HCT116 (cell line): ENCODE measurements around the gene INKA1. TPM values are rescaled to one million over a fixed set of nuclear protein-coding genes. Genes with fewer than 3 reads are reported as not detected.

Source experiments
- ATAC-seq: fragments of 200-7000 bp; cut with Tn5 transposase; 2 replicates; pipeline ENCODE4 v1.9.1; 2020; ENCODE audit warnings: mild to moderate bottlenecking, moderate library complexity
- BruUV-seq: library from RNA; stranded (reverse); fragments of 400-500 nt; replicated peaks from 2 replicates; lab custom pipeline; 2021; lab: Mats Ljungman, UMichigan
- CTCF ChIA-PET: fragments of 300-600 bp; sonication (Branson Sonifier 250); formaldehyde crosslinking; loops from one replicate; lab custom pipeline; 2021; ENCODE audit warnings: antibody characterized with exemption; lab: Charles Lee
- POLR2A ChIA-PET: fragments of 300-600, 350-600 bp; sonication (Branson Sonifier 250); formaldehyde crosslinking; loops from one replicate; lab custom pipeline; 2021; ENCODE audit warnings: antibody characterized with exemption; lab: Charles Lee
- RAD21 ChIA-PET, 2 experiments: fragments of 300-600 bp; sonication (Branson Sonifier 250); formaldehyde crosslinking; loops; one replicate each; lab custom pipeline; 2023; ENCODE audit warnings: low total read pairs in 2 of 2; ENCODE audit not compliant: uncharacterized antibody in 2 of 2, unreplicated experiment in 2 of 2, low non-redundant PET in 1 of 2; lab: Charles Lee
- DNase-seq: peaks from one replicate; pipeline ENCODE4 v3.0.0-alpha.2; 2010; ENCODE audit warnings: low read depth, low spot score
- H2AFZ ChIP-seq: fragments of 200-600 bp; shearing (Covaris generic), sonication (generic); 2 replicates; pipeline ENCODE4 v1.6.1; 2017; ENCODE audit warnings: low read depth, mixed run types, mixed read lengths, antibody characterized with exemption, low read length; ENCODE audit not compliant: poor library complexity, severe bottlenecking
- H3K27ac ChIP-seq: 2 replicates; pipeline ENCODE4 v1.5.1; 2012; ENCODE audit warnings: low read depth, low read length
- H3K27me3 ChIP-seq: fragments of 200-600 bp; sonication (generic); 2 replicates; pipeline ENCODE4 v1.6.1; 2016; ENCODE audit warnings: mixed run types, low read length, mixed read lengths; ENCODE audit not compliant: insufficient read depth
- H3K36me3 ChIP-seq, 2 experiments: fragments of 200-500 bp in 1 of 2; fragments of 200-600 bp in 1 of 2; sonication (Bioruptor generic) in 1 of 2; sonication (generic) in 1 of 2; 2 replicates each; pipeline versions ENCODE4 v1.5.1 to v1.6.1; 2014 to 2016; ENCODE audit warnings: low read length in 2 of 2, inconsistent platforms in 1 of 2, mixed read lengths in 1 of 2, mixed run types in 1 of 2; ENCODE audit not compliant: insufficient read depth in 2 of 2, control insufficient read depth in 1 of 2
- H3K4me1 ChIP-seq, 2 experiments: fragments of 200-600 bp in 1 of 2; sonication (generic) in 1 of 2; 2 replicates each; pipeline versions ENCODE4 v1.5.1 to v1.6.1; 2012 to 2017; ENCODE audit warnings: low read length in 2 of 2, inconsistent platforms in 1 of 2, mild to moderate bottlenecking in 1 of 2, mixed read lengths in 1 of 2, mixed run types in 1 of 2, moderate library complexity in 1 of 2; ENCODE audit not compliant: insufficient read depth in 2 of 2, control insufficient read depth in 1 of 2
- H3K4me2 ChIP-seq: fragments of 200-600 bp; sonication (generic); 2 replicates; pipeline ENCODE4 v1.6.1; 2017; ENCODE audit warnings: mixed run types, low read length, mixed read lengths
- H3K4me3 ChIP-seq, 2 experiments: fragments of 200-600 bp in 1 of 2; sonication (generic) in 1 of 2; replicated peaks in 1 of 2; 2 replicates each; pipeline ENCODE4 v1.5.1; 2011 to 2016; ENCODE audit warnings: low read length in 2 of 2, control low read depth in 1 of 2, low read depth in 1 of 2, mild to moderate bottlenecking in 1 of 2, mixed read lengths in 1 of 2, mixed run types in 1 of 2
- H3K79me2 ChIP-seq: fragments of 200-600 bp; sonication (generic); 2 replicates; pipeline ENCODE4 v1.6.1; 2017; ENCODE audit warnings: mild to moderate bottlenecking, mixed run types, low read length, moderate library complexity, mixed read lengths; ENCODE audit not compliant: insufficient read depth
- H3K9ac ChIP-seq: fragments of 200-600 bp; sonication (generic); 2 replicates; pipeline ENCODE4 v1.6.1; 2016; ENCODE audit warnings: low read length, mixed read lengths
- H3K9me2 ChIP-seq: fragments of 200-600 bp; sonication (generic), shearing (Covaris generic); 2 replicates; pipeline ENCODE4 v1.6.1; 2017; ENCODE audit warnings: mixed run types, mild to moderate bottlenecking, moderate library complexity; ENCODE audit not compliant: insufficient read depth
- H3K9me3 ChIP-seq, 2 experiments: fragments of 200-500 bp in 1 of 2; fragments of 200-600 bp in 1 of 2; sonication (Bioruptor generic) in 1 of 2; sonication (generic) in 1 of 2; 2 replicates each; pipeline ENCODE4 v1.6.1; 2014 to 2017; ENCODE audit warnings: low read length in 2 of 2, mixed read lengths in 2 of 2, inconsistent platforms in 1 of 2, low read depth in 1 of 2, mild to moderate bottlenecking in 1 of 2, mixed run types in 1 of 2, moderate library complexity in 1 of 2; ENCODE audit not compliant: control insufficient read depth in 1 of 2, insufficient read depth in 1 of 2
- H4K20me1 ChIP-seq: fragments of 200-600 bp; sonication (generic), shearing (Covaris generic); 2 replicates; pipeline ENCODE4 v1.6.1; 2017; ENCODE audit warnings: mixed run types, mild to moderate bottlenecking, moderate library complexity; ENCODE audit not compliant: insufficient read depth
- ATF3 ChIP-seq: IDR thresholded peaks from 2 replicates; pipeline ENCODE4 v1.6.1; 2012
- CBX3 ChIP-seq: IDR thresholded peaks from 2 replicates; pipeline ENCODE4 v1.6.1; 2012; ENCODE audit warnings: low read depth
- CEBPB ChIP-seq: IDR thresholded peaks from 2 replicates; pipeline ENCODE4 v1.6.1; 2012; ENCODE audit warnings: low read depth
- EGR1 ChIP-seq: IDR thresholded peaks from 2 replicates; pipeline ENCODE4 v1.6.1; 2012; ENCODE audit warnings: low read depth
- ELF1 ChIP-seq: IDR thresholded peaks from 2 replicates; pipeline ENCODE4 v1.6.1; 2012; ENCODE audit warnings: low read depth, borderline replicate concordance
- EZH2 ChIP-seq: fragments of 200-600 bp; sonication (generic); IDR thresholded peaks from 2 replicates; pipeline ENCODE4 v1.6.1; 2017; ENCODE audit warnings: antibody characterized with exemption, mixed run types
- EZH2phosphoT487 ChIP-seq: fragments of 200-600 bp; IDR thresholded peaks from 2 replicates; pipeline ENCODE4 v1.6.1; 2018; ENCODE audit warnings: antibody characterized with exemption, borderline replicate concordance
- JUND ChIP-seq: IDR thresholded peaks from 2 replicates; pipeline ENCODE4 v1.6.1; 2012
- POLR2A ChIP-seq: IDR thresholded peaks from 2 replicates; pipeline ENCODE4 v1.7.0; 2011; ENCODE audit warnings: borderline replicate concordance; ENCODE audit not compliant: insufficient read depth, insufficient read length; ENCODE audit errors: extremely low read depth
- POLR2AphosphoS5 ChIP-seq: IDR thresholded peaks from 2 replicates; pipeline ENCODE4 v1.6.1; 2011; ENCODE audit warnings: mild to moderate bottlenecking, low read depth, low read length, moderate library complexity
- SRF ChIP-seq: IDR thresholded peaks from 2 replicates; pipeline ENCODE4 v1.6.1; 2012; ENCODE audit warnings: low read depth
- TCF7L2 ChIP-seq: IDR thresholded peaks from 2 replicates; pipeline ENCODE4 v1.7.0; 2011; ENCODE audit warnings: borderline replicate concordance, inconsistent platforms; ENCODE audit not compliant: insufficient read depth, insufficient read length; ENCODE audit errors: extremely low read depth
- YY1 ChIP-seq: IDR thresholded peaks from 2 replicates; pipeline ENCODE4 v1.6.1; 2011; ENCODE audit warnings: low read length, low read depth, moderate library complexity, mild to moderate bottlenecking; ENCODE audit not compliant: insufficient replicate concordance; ENCODE audit errors: extremely low read depth
- ZFX ChIP-seq: fragments of 450-650 bp; IDR thresholded peaks from 2 replicates; pipeline ENCODE4 v1.6.1; 2017
- intact Hi-C: fragments of 100-400 bp; cut with micrococcal nuclease; formaldehyde crosslinking; loops from 2 replicates; pipeline ENCODE4 v1.10.0; 2022
- total RNA-seq: library from RNA; stranded (reverse); gene quantifications from one replicate; pipeline ENCODE4 v1.2.1, GENCODE V29; 2021; ENCODE audit not compliant: unreplicated experiment
- TF ChIP-seq, protein P1 (sequence below): IDR thresholded peaks from 2 replicates; pipeline ENCODE4 v1.6.1; 2012; ENCODE audit warnings: low read depth

The INKA1 gene
- total RNA-seq, 1 experiment from 2014 or later, result 1.6 TPM

DNA sequence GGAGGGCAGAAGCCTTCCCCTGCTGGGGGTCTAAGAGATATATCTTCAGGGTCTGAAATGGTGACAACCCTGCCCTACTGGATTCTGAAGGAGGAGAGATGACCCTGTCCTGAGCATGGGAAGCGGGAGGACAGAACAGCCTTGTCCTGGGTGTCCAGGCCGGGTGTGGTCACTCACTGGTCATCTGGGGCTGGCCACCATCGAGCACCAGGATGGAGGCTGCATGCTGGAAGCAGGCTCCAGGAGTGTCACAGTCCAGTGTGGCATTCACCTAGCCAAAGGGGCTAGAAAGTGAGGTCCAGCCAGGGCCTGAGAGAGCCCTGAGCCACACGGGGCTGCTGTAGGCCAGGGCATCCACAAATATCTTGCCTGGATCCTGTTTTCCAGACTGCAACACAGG lies 8.6 kb upstream of the INKA1 start:
- Histone ChIP-seq H2AFZ (no peak overlapping the region), H3K9ac (no peak overlapping the region), H3K79me2 (no peaks in the 10 kb centered on the region), H3K4me1 (peaks cover under 1 to 10% of the 10 kb centered on the region in 2 experiments; a peak in 2 of 4 replicates), H3K27ac (no peak overlapping the region), H3K27me3 (no peaks in the 10 kb centered on the region), H4K20me1 (no peaks in the 10 kb centered on the region), H3K9me3 (no peaks in the 10 kb centered on the region), H3K4me3 (no peak overlapping the region), H3K36me3 (no peaks in the 10 kb centered on the region), H3K9me2 (no peaks in the 10 kb centered on the region), H3K4me2 (no peak overlapping the region)
- RAD21 ChIA-PET, result no interaction called here
- POLR2A ChIA-PET, result interaction anchor here (0.6 kb wide), 1 partner anchor 88 kb away, joined by 3 read pairs; no protein-coding TSS in a partner anchor
- no peak for DNase-seq
- TF ChIP-seq YY1, result no peak
- TF ChIP-seq ATF3, result no peak
- no peak for TF ChIP-seq ELF1
- no peak for TF ChIP-seq EZH2phosphoT487
- TF ChIP-seq POLR2A, result no peak
- TF ChIP-seq, protein P1, sequence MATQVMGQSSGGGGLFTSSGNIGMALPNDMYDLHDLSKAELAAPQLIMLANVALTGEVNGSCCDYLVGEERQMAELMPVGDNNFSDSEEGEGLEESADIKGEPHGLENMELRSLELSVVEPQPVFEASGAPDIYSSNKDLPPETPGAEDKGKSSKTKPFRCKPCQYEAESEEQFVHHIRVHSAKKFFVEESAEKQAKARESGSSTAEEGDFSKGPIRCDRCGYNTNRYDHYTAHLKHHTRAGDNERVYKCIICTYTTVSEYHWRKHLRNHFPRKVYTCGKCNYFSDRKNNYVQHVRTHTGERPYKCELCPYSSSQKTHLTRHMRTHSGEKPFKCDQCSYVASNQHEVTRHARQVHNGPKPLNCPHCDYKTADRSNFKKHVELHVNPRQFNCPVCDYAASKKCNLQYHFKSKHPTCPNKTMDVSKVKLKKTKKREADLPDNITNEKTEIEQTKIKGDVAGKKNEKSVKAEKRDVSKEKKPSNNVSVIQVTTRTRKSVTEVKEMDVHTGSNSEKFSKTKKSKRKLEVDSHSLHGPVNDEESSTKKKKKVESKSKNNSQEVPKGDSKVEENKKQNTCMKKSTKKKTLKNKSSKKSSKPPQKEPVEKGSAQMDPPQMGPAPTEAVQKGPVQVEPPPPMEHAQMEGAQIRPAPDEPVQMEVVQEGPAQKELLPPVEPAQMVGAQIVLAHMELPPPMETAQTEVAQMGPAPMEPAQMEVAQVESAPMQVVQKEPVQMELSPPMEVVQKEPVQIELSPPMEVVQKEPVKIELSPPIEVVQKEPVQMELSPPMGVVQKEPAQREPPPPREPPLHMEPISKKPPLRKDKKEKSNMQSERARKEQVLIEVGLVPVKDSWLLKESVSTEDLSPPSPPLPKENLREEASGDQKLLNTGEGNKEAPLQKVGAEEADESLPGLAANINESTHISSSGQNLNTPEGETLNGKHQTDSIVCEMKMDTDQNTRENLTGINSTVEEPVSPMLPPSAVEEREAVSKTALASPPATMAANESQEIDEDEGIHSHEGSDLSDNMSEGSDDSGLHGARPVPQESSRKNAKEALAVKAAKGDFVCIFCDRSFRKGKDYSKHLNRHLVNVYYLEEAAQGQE, result no peak
- no peak for TF ChIP-seq CEBPB
- no peak for TF ChIP-seq TCF7L2
- TF ChIP-seq EGR1, result no peak
- TF ChIP-seq SRF, result no peak
- TF ChIP-seq POLR2AphosphoS5, result no peak
- no peak for TF ChIP-seq ZFX
- no peak for TF ChIP-seq EZH2
- TF ChIP-seq CBX3, result no peak
- TF ChIP-seq JUND, result no peak
- CTCF ChIA-PET, result no interaction called here
- no TSS peak for BruUV-seq
- intact Hi-C loops, result no loop called here
- ATAC-seq, result no peak
